ENCODE measurements around the gene BLTP3A. TPM values are rescaled to one million over a fixed set of nuclear protein-coding genes. Genes with fewer than 3 reads are reported as not detected.

BLTP3A gene
- total and polyA plus RNA-seq, 2 donors (not counting 1 experiment from before 2014, with no cell fraction given), result 4.1 to 11.3 TPM

DNA sequence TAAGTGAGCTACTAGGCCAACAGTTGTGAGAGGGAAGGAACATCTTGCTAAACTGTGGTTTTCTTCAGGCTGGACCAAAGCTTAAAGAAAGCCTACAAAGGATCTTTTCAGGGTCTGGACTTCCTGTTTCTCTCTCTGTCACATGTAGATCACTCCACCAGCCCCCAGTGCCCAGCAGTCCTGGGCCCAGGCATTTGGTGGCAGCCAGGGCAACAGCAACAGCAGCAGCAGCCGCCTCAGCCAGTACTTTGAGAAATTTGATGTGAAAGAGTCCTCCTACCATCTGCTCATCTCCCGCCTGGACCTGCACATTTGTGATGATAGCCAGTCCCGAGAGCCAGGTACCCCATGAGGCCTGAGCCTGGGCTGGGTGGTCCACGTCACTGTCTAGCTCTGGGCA is 44.1 kb downstream of the BLTP3A start:
- H3K4me3 ChIP-seq (ENCODE audit: control extremely low read depth in 1 of 5, extremely low read depth in 1 of 5, insufficient read depth in 1 of 5, low read depth in 2 of 5, low read length in 4 of 5), result no peak overlapping the region
- no peak overlapping the region for H3K4me2 ChIP-seq (replicated peaks; ENCODE audit: low read depth, low read length, poor library complexity, severe bottlenecking)
- Mint-ChIP-seq H3K27me3 (no peaks in the 10 kb centered on the region), H3K9me3 (ENCODE audit: insufficient read depth) (no peaks in the 10 kb centered on the region), H3K27ac (no peak overlapping the region), H3K4me3 (no peak overlapping the region), H3K4me1 (no peaks in the 10 kb centered on the region)
- H3K27me3 ChIP-seq (replicated peaks in 1 of 4; ENCODE audit: control extremely low read depth in 1 of 4, control insufficient read depth in 3 of 4, insufficient read depth in 4 of 4, low read length in 3 of 4), result no peaks in the 10 kb centered on the region
- no peaks in the 10 kb centered on the region for H3K9me3 ChIP-seq (ENCODE audit: control extremely low read depth in 1 of 3, control insufficient read depth in 2 of 3, insufficient read depth in 1 of 3, low read length in 2 of 3)
- no peak for ATAC-seq (ENCODE audit: low read depth)
- H4K20me1 ChIP-seq (ENCODE audit: control insufficient read depth, insufficient read depth, low read length, poor library complexity, severe bottlenecking), result no peaks in the 10 kb centered on the region
- peaks cover 7 to 47% of the 10 kb centered on the region in 2 experiments for H3K36me3 ChIP-seq (replicated peaks in 1 of 2; ENCODE audit: control extremely low read depth in 1 of 2, control insufficient read depth in 1 of 2, extremely low read depth in 1 of 2, insufficient read depth in 2 of 2, low read length in 1 of 2)
- ChIA-PET CTCF (no interaction called here), POLR2A (no interaction called here)
- H3K79me2 ChIP-seq (ENCODE audit: control insufficient read depth, insufficient read depth, low read length), result no peaks in the 10 kb centered on the region
- DNase-seq, result no peak
- H3K27ac ChIP-seq (ENCODE audit: low read length in 2 of 2), result no peak overlapping the region
- intact Hi-C loops (cut with micrococcal nuclease), result no loop called here
- H3K9ac ChIP-seq (ENCODE audit: low read length), result no peak overlapping the region
- H2AFZ ChIP-seq (ENCODE audit: insufficient read depth, low read depth, low read length, poor library complexity, severe bottlenecking), result no peak overlapping the region
- H3K4me1 ChIP-seq (ENCODE audit: control insufficient read depth in 2 of 2, insufficient read depth in 2 of 2, low read length in 2 of 2), result no peaks in the 10 kb centered on the region
- 100% methylated on average over 3 of the region's 4 CpGs for WGBS (ENCODE audit: insufficient coverage)
- TF ChIP-seq EZH2 (IDR thresholded peaks at IDR 0.05; ENCODE audit: borderline replicate concordance, insufficient read depth, low read depth, low read length, poor library complexity, severe bottlenecking), result no peak
- TF ChIP-seq, protein P1, sequence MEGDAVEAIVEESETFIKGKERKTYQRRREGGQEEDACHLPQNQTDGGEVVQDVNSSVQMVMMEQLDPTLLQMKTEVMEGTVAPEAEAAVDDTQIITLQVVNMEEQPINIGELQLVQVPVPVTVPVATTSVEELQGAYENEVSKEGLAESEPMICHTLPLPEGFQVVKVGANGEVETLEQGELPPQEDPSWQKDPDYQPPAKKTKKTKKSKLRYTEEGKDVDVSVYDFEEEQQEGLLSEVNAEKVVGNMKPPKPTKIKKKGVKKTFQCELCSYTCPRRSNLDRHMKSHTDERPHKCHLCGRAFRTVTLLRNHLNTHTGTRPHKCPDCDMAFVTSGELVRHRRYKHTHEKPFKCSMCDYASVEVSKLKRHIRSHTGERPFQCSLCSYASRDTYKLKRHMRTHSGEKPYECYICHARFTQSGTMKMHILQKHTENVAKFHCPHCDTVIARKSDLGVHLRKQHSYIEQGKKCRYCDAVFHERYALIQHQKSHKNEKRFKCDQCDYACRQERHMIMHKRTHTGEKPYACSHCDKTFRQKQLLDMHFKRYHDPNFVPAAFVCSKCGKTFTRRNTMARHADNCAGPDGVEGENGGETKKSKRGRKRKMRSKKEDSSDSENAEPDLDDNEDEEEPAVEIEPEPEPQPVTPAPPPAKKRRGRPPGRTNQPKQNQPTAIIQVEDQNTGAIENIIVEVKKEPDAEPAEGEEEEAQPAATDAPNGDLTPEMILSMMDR (IDR thresholded peaks at IDR 0.05), result no peak

DNA sequence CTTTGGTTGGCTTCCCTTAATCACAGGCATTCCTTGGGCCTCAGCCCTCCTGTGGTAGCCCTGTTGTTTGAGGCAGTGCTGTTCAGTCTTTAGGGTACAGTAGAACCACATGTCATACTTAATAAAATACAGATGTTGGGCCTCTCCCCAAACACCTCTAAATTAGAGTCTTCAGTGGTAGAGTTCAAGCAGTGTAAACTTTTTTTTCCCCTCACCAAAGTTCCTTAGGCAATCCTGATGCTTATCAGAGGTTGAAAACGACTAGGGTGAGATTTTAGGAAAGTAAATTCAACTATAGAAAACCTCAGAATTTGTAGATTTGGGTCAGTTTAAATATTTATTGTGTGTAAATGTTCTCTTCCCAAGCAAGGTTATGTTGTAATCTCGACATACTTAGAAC is 44.6 kb downstream of the BLTP3A start:
- DNase-seq, result no peak
- no CpG with 5 or more reads among the region's 2 CpGs for WGBS (ENCODE audit: insufficient coverage)
- intact Hi-C loops (cut with micrococcal nuclease), result no loop called here
- H3K36me3 ChIP-seq (replicated peaks in 1 of 2; ENCODE audit: control extremely low read depth in 1 of 2, control insufficient read depth in 1 of 2, extremely low read depth in 1 of 2, insufficient read depth in 2 of 2, low read length in 1 of 2), result peaks cover 7 to 45% of the 10 kb centered on the region in 2 experiments
- H3K4me1 Mint-ChIP-seq, result no peaks in the 10 kb centered on the region
- no peak overlapping the region for H2AFZ ChIP-seq (ENCODE audit: insufficient read depth, low read depth, low read length, poor library complexity, severe bottlenecking)
- no peak overlapping the region for H3K4me2 ChIP-seq (replicated peaks; ENCODE audit: low read depth, low read length, poor library complexity, severe bottlenecking)
- no peaks in the 10 kb centered on the region for H3K27me3 ChIP-seq (replicated peaks in 1 of 4; ENCODE audit: control extremely low read depth in 1 of 4, control insufficient read depth in 3 of 4, insufficient read depth in 4 of 4, low read length in 3 of 4)
- no peaks in the 10 kb centered on the region for H3K9me3 Mint-ChIP-seq (ENCODE audit: insufficient read depth)
- no peak overlapping the region for H3K4me3 Mint-ChIP-seq
- POLR2A ChIA-PET, result no interaction called here
- H3K27ac Mint-ChIP-seq, result no peak overlapping the region
- H3K4me3 ChIP-seq (ENCODE audit: control extremely low read depth in 1 of 5, extremely low read depth in 1 of 5, insufficient read depth in 1 of 5, low read depth in 2 of 5, low read length in 4 of 5), result no peak overlapping the region
- TF ChIP-seq EZH2 (IDR thresholded peaks at IDR 0.05; ENCODE audit: borderline replicate concordance, insufficient read depth, low read depth, low read length, poor library complexity, severe bottlenecking), result no peak
- TF ChIP-seq, protein P1 (IDR thresholded peaks at IDR 0.05), result no peak
- ATAC-seq (ENCODE audit: low read depth), result no peak
- H3K27me3 Mint-ChIP-seq, result no peaks in the 10 kb centered on the region
- no peak overlapping the region for H3K9ac ChIP-seq (ENCODE audit: low read length)
- no peaks in the 10 kb centered on the region for H3K9me3 ChIP-seq (ENCODE audit: control extremely low read depth in 1 of 3, control insufficient read depth in 2 of 3, insufficient read depth in 1 of 3, low read length in 2 of 3)
- H4K20me1 ChIP-seq (ENCODE audit: control insufficient read depth, insufficient read depth, low read length, poor library complexity, severe bottlenecking), result no peaks in the 10 kb centered on the region
- CTCF ChIA-PET, result no interaction called here
- H3K4me1 ChIP-seq (ENCODE audit: control insufficient read depth in 2 of 2, insufficient read depth in 2 of 2, low read length in 2 of 2), result no peaks in the 10 kb centered on the region
- no peak overlapping the region for H3K27ac ChIP-seq (ENCODE audit: low read length in 2 of 2)
- H3K79me2 ChIP-seq (ENCODE audit: control insufficient read depth, insufficient read depth, low read length), result no peaks in the 10 kb centered on the region
